Neural crest cell (in vitro differentiated cells): ENCODE data around the gene CHCHD10. TPM values are rescaled to one million over a fixed set of nuclear protein-coding genes. Genes with fewer than 3 reads are reported as not detected.

Source experiments
- DNase-seq: peaks from one replicate; pipeline ENCODE4 v3.0.0; 2021; ENCODE audit warnings: low read depth, mixed read lengths, low spot score
- H3K27ac Mint-ChIP-seq: one replicate; pipeline ENCODE4 v1.8.0; 2021; ENCODE audit warnings: mild to moderate bottlenecking, mixed read lengths; ENCODE audit not compliant: unreplicated experiment
- H3K27me3 Mint-ChIP-seq: 2 replicates; pipeline ENCODE4 v1.8.0; 2021; ENCODE audit warnings: low read depth, mild to moderate bottlenecking, mixed read lengths
- H3K36me3 Mint-ChIP-seq: 2 replicates; pipeline ENCODE4 v1.8.0; 2021; ENCODE audit warnings: low read depth, mild to moderate bottlenecking, mixed read lengths
- H3K4me1 Mint-ChIP-seq: 2 replicates; pipeline ENCODE4 v1.8.0; 2021; ENCODE audit warnings: mixed read lengths
- H3K4me3 Mint-ChIP-seq: one replicate; pipeline ENCODE4 v1.8.0; 2021; ENCODE audit warnings: mild to moderate bottlenecking, mixed read lengths
- H3K9me3 Mint-ChIP-seq: 2 replicates; pipeline ENCODE4 v1.8.0; 2021; ENCODE audit warnings: mixed read lengths
- long read RNA-seq: library from polyadenylated mRNA; unstranded; transcript quantifications from one replicate; pipeline ENCODE4 v2.0.0, GENCODE V29; 2020
- total RNA-seq: library from RNA; stranded (reverse); gene quantifications from 2 replicates; pipeline ENCODE4 v1.2.1, GENCODE V29; 2021
- TF ChIP-seq, protein P1 (sequence below): fragments of 200-600 bp; sonication (generic); conservative IDR thresholded peaks from 2 replicates; pipeline ENCODE4 v1.5.0; 2021; ENCODE audit warnings: antibody characterized with exemption, mild to moderate bottlenecking

The CHCHD10 gene
- total RNA-seq, result 35.8 and 38.8 TPM in 2 replicates
- long read RNA-seq, partial matches to known transcripts, result 1 of 1 reads
- long read RNA-seq, other reads (novel, unspliced or antisense), result 0 of 1 reads

DNA sequence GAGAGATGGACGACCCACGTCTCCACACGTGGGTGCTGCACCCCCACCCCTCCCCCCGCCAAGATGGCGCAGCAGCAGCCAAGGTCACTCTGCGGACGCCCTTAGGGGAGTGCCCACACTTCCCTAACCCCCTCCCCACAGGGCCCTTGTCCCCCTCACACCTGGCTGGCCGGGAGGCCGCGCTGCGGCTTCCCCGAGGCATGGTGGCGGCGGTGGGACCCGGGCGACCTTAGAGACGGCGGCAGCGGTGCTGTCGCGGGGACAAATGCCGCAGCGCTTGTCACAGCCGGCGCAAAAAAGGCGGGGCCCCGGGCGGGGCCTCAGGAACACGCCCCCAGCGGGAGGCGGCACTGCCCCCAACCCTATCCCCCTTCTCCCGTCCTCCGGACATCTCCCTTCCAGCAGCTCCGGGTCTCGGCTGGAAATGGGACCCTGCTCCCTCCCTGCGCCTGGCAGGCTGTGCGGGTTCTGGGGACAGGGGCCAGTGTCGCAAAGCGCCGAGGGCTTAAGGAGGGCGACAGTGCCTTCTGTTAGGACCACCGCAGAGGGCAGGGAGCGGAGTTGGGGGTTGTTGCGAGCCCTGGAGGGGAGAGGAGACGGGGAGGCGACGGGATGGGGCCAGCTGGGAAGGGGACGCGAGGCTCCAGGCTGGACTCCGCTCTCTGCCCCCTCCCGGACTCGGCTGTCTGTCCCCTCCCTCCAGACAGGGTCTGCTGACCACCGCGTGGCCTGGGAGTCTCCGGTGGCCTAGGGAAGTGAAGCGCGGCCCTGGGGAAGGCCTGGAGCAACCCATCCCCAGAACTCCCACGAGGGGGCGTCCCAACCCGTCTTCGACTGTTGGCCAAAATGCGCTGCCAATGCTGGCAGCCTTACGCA, at the start of gene CHCHD10:
CHCHD10 (minus strand) TSS at position 300 of the 876 bp plus-strand sequence; CDS start at position 202, 98 bp downstream.
- TF ChIP-seq, protein P1, sequence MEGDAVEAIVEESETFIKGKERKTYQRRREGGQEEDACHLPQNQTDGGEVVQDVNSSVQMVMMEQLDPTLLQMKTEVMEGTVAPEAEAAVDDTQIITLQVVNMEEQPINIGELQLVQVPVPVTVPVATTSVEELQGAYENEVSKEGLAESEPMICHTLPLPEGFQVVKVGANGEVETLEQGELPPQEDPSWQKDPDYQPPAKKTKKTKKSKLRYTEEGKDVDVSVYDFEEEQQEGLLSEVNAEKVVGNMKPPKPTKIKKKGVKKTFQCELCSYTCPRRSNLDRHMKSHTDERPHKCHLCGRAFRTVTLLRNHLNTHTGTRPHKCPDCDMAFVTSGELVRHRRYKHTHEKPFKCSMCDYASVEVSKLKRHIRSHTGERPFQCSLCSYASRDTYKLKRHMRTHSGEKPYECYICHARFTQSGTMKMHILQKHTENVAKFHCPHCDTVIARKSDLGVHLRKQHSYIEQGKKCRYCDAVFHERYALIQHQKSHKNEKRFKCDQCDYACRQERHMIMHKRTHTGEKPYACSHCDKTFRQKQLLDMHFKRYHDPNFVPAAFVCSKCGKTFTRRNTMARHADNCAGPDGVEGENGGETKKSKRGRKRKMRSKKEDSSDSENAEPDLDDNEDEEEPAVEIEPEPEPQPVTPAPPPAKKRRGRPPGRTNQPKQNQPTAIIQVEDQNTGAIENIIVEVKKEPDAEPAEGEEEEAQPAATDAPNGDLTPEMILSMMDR, result peak; percentile 81
- Mint-ChIP-seq H3K27me3 (no peaks in the 10 kb centered on the region), H3K36me3 (no peaks in the 10 kb centered on the region), H3K27ac (peak within 1 kb of the TSS; percentile 96), H3K9me3 (no peaks in the 10 kb centered on the region), H3K4me3 (peak within 1 kb of the TSS; percentile 94), H3K4me1 (peaks cover 18% of the 10 kb centered on the region)
- DNase-seq, result peak; percentile 95

DNA sequence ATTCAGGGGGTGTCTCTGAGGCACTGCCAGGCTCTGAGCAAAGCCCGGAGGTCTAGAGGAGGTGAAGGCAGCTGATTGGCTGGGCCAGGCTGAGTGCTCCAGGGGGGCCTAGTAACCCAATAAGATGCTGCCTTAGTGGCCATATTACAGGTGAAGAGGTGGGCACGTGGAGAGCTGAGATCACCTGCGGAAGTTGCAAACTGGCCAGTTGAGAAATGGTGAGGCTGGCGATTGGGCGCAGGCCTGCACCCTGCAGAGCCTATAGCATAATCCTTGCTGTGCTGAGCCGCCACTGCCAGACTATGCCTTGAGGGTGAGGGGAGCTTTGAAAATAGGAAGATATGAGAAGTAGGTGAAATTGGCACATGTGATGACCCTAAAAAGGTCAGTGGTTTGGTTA, 49.4 kb upstream of the CHCHD10 start:
- no peaks in the 10 kb centered on the region for H3K4me1 Mint-ChIP-seq
- no peaks in the 10 kb centered on the region for H3K27me3 Mint-ChIP-seq
- no peak overlapping the region for H3K27ac Mint-ChIP-seq
- no peaks in the 10 kb centered on the region for H3K9me3 Mint-ChIP-seq
- TF ChIP-seq, protein P1, result no peak
- H3K4me3 Mint-ChIP-seq, result no peak overlapping the region
- DNase-seq, result no peak
- H3K36me3 Mint-ChIP-seq, result peaks cover 36% of the 10 kb centered on the region

DNA sequence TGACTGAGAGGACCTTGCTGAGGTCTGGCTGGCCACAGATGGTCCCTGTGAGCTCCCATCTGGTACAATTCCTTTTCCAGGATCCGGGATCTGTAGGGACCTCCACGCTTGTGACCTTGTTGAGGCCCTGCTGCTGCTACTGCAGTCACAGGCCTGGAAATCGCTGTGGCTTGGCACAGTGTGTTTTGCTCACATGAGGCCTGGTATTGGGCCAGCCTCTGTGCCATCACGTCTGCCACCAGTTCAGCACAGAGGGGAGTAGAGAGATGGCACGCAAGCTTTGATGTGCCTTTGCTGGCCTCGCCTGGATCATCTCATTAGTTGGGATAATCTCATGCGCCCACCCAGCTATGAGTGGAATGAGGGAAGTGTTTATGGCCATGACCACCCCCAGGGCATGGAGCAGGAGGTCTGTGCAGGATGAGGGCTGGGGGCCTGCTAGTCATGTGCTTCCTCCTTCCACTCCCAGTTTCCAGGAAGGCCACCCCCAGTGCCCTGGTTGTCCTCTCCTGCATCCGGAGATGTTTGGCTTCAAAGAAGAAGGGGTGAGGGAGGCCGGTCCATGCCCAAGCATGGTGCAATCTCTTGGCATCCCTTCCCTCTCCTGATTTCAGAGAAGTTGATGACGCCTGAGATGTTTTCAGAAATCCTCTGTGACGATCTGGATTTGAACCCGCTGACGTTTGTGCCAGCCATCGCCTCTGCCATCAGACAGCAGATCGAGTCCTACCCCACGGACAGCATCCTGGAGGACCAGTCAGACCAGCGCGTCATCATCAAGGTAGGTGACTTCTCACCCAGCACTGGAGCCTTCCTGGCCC, 48.6 kb upstream of the CHCHD10 start:
- H3K9me3 Mint-ChIP-seq, result no peaks in the 10 kb centered on the region
- H3K36me3 Mint-ChIP-seq, result peaks cover 38% of the 10 kb centered on the region
- DNase-seq, result no peak
- no peaks in the 10 kb centered on the region for H3K4me1 Mint-ChIP-seq
- TF ChIP-seq, protein P1, result no peak
- H3K27me3 Mint-ChIP-seq, result no peaks in the 10 kb centered on the region
- no peak overlapping the region for H3K4me3 Mint-ChIP-seq
- H3K27ac Mint-ChIP-seq, result no peak overlapping the region

DNA sequence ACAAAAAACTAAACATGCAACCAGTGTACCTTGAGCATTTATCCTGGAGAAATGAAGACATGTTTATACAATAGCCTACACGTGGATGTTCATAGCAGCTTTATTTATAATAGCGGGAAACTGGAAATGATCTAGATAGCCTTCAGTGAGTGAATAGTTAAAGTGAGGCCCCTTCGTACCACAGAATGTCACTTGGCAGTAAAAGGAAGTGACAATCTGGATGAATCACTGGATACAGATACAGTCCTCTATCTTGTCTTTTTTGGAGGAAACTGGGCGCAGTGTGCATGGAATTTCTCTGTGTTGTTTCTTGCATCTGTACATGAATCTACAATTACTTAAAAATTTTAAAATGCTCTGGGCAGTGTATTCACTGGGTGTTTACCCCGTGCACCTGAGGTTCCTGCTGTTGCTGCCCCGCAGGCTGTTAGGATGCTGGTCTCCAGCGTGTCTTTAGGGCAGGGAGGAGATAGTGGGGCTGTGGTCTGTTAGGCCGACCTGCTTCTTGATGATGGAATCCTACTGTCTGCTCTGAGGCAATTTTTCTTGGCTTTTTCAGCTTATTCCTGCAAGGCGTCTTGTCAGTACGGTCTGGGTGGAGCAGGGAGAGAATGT, 47.9 kb upstream of the CHCHD10 start:
- peaks cover 37% of the 10 kb centered on the region for H3K36me3 Mint-ChIP-seq
- H3K4me3 Mint-ChIP-seq, result no peak overlapping the region
- TF ChIP-seq, protein P1, result no peak
- H3K4me1 Mint-ChIP-seq, result no peaks in the 10 kb centered on the region
- H3K27me3 Mint-ChIP-seq, result no peaks in the 10 kb centered on the region
- no peak for DNase-seq
- no peaks in the 10 kb centered on the region for H3K9me3 Mint-ChIP-seq
- no peak overlapping the region for H3K27ac Mint-ChIP-seq

DNA sequence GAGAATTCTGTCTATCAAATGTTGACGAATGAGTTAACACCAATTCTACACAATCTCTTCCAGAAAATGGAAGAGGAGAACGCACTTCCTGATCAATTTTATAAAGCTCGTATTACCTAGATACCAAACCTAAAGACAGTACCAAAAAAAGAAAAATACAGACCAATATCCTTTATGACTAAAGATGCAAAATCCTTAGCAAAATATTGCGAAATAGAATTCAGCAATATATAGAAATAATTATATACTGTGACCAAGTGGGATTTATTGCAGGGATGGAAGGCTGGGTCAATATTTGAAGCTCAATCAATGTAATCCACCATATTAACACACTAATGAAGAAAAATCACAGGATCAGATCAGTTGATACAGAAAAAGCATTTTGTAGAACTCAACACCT, 44.6 kb upstream of the CHCHD10 start:
- Mint-ChIP-seq H3K27ac (no peak overlapping the region), H3K36me3 (peaks cover 28% of the 10 kb centered on the region)
- TF ChIP-seq, protein P1, result no peak

More for the DNA sequence above, 44.6 kb upstream of the CHCHD10 start:
- DNase-seq, result no peak
- H3K4me1 Mint-ChIP-seq, result no peaks in the 10 kb centered on the region
- H3K9me3 Mint-ChIP-seq, result no peaks in the 10 kb centered on the region
- no peak overlapping the region for H3K4me3 Mint-ChIP-seq
- no peaks in the 10 kb centered on the region for H3K27me3 Mint-ChIP-seq
